ENCODE measurements around the gene TRIM45.
"Not testable (repeated sequence)": the region's sequence is repeated elsewhere in the genome, so short reads cannot be mapped to it uniquely, and the experiment has no call there.

The TRIM45 gene

GRCh38 chr1:117130526-117130925, 9.0 kb upstream of the TRIM45 start:
- no peak for DNase-seq

- peak; percentile 4 for DNase-seq
Observed at GRCh38 chr1:117128323-117129079, 7.0 kb upstream of the TRIM45 start.

- no peak for DNase-seq
Observed at GRCh38 chr1:117127795-117128194, 6.2 kb upstream of the TRIM45 start.

DNA sequence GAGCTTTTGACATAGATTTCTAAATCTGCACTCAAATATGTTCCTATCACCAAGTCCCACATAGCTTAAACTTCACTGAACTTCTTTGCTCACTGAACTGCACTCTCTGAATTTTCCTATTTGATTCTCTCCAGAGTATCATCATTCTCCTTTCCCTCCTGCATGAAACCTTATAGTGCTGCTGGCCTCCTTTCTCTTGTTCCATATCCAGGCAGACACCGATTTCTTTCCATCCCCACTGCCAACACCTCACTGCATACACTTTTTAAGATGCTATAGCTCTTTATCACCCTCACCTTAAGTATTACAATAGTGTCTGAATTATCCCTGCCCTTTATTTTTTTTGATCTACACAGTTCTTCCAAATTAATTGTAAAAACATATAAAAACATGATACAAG, 3.1 kb upstream of the TRIM45 start:
- no peak for DNase-seq

DNA sequence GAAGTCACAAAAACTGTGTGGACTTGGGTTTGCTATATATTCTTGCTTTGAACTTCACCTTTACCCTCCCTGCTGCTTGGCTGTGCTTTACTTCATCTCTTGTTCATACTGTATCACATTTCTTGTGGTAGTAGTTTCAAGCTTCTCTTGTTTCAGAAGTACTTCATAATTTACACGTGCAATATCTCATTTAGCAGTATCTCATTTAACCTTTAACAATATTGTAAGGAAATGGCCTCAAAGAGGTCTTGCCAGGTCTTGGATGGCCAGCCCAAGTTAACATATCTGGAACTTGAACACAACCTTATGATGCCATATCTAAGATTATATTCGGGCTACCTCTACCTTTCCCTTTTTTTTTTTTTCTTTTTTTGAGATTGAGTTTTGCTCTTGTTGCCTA, 1.7 kb upstream of the TRIM45 start:
- no peak for DNase-seq

- DNase-seq, result no peak
Observed at GRCh38 chr1:117122330-117123025, 929 bp upstream of the TRIM45 start.

DNA sequence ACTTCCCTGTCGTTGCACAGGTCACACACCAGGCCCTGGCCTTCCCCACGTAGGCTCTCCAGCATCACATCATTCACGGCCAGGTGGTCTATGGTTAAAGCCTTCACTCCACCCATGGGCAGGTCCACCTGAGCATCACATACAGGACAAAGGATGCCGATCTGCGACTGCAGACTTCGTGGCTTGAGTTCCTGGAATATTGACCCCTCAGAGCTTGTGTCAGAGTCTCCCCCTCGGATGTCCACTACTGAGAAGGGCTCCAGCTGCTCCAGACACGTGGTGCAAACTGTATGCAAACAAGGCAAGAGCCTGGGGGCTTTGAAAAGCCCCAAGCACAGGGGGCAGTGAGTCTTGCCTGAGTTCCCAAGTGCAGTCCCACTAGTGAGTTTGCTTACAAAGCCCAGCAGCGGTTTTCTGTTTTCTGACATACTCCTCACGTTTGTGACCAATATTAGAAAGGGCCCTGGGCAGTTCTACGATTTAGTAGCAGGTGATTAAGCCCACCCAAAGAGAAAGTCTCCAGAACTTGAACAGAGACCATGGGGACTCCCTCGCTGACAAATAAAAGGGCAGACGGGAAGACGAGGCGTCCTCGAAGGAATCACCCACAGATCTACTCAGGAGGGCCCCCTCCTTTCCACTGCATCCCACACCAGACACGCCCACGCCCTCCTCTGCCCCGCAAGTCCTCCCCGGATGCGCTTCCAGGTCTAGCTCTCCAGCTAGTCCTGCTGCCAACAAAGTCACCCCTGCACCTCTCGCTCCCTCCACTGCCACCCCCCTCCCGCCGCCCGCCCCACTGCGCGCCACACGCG, 568 bp downstream of the TRIM45 start:
- DNase-seq, result no peak

- not testable (repeated sequence) for DNase-seq
Observed at GRCh38 chr1:117119144-117119543, 2.4 kb downstream of the TRIM45 start.

DNA sequence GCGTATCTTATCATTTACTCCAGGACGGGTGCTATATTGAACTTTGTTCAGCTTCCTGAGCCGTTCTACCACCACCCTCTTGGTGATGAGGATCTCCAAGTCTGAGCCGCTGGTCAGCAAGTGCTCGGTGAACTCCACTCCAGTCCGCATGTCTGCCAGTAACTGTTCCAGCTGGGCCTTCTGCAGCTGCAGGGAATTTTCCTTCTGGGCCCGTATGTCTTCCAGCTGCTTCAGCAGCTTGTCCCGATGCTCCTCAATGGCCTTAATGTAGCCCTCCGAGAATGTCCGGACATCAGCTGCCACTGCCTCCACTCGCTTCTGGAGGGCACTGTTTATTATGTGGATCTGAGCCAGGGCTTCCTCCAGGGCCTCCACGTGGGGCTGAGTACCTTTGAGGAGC, 3.4 kb downstream of the TRIM45 start:
- no peak for DNase-seq

DNA sequence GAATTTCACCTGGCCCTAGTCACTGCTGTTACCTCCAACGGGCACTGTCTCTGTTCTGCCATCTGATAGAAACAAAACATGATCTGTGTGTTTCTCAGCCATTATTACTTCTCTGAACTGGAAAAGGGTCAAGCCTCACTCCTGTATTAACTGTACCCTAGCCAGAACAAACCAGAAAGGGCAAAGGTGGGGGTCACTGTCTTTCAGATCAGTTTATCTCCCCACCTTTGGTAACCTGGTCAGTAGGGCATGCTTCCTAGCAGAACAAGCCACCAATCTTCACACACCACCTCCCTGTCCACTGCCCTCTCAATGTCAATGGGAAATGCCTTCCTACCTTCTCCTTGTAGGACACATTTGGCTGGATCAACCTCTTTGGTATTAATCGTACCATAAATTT, 3.9 kb downstream of the TRIM45 start:
- no peak for DNase-seq

- no peak for DNase-seq
Observed at GRCh38 chr1:117116784-117117130, 4.8 kb downstream of the TRIM45 start.

GRCh38 chr1:117116090-117116783, 5.3 kb downstream of the TRIM45 start:
- no peak for DNase-seq

GRCh38 chr1:117114877-117115276, 6.7 kb downstream of the TRIM45 start:
- DNase-seq, result no peak

DNA sequence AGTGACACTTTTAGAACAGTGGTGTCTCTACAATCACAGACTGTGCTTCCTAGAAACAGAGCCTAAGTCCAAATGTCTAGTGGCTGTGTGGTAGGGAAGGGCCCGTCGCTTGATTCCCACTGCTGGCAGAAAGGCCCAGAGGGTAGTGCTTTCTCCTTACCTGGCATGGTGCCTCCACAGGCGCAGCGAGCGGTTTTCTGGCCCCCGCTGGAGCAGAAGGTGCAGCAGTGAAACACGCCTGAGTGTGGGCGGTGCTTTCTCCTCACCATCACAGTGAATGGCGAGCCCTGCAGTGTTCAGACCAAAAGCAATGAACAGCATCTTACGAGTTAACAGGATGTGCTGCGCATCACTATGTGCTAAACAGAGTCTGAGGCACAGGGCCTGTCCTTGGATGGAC, 8.3 kb downstream of the TRIM45 start:
- DNase-seq, result no peak

GRCh38 chr1:117112047-117112717, 9.4 kb downstream of the TRIM45 start:
- no peak for DNase-seq

GRCh38 chr1:117110774-117111173, 10.8 kb downstream of the TRIM45 start:
- no peak for DNase-seq

GRCh38 chr1:117107364-117107763, 14.2 kb downstream of the TRIM45 start:
- no peak for DNase-seq

- no peak for DNase-seq
Observed at GRCh38 chr1:117106478-117106877, 15.1 kb downstream of the TRIM45 start.

GRCh38 chr1:117105722-117106121, 15.8 kb downstream of the TRIM45 start:
- no peak for DNase-seq

DNA sequence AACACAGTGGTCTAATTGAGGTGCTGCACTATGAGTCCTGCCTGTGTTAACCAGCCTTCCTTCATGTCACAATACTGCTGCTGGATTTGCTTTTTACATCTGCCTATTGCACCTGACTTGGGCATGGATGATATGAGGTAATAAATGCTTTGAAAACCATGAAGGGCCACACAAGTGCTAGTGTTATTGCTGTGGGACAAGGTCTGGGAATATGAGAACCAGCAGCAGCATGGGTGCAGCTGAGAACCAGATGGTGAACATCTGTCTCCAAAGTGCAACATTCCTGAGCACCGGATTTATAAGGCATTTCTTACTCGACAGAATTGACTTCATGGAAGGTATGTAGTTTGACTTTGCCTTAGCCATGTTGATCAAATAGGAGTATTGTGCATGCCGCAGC, 16.6 kb downstream of the TRIM45 start:
- no peak for DNase-seq

- not testable (repeated sequence) for DNase-seq
Observed at GRCh38 chr1:117101858-117102257, 19.7 kb downstream of the TRIM45 start.

DNA sequence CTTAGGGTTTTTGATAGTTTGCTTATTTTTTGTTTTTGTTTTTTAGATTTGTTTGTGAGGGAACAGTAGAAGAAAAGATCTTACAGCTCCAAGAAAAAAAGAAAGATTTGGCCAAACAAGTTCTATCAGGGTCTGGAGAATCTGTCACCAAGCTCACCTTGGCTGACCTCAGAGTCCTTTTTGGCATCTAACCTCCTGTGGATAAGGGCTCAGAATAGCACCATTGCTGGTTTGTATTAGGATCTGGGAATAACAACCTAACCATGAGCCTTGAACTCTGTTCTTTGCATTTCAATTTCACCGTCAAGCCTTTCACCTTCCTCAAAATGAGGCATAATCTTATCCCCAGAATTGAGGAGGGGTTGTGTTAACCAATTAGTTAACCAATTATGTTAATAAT, 20.2 kb downstream of the TRIM45 start:
- DNase-seq, result no peak

Measured in RPMI8226 (cell line).